Epithelial cell of esophagus (primary cell): ENCODE measurements around the gene MAGOH.

Source experiments
- DNase-seq: peaks from one replicate; pipeline ENCODE4 v3.0.0; 2010; ENCODE audit warnings: low read depth
- H3K4me3 ChIP-seq: 2 replicates; pipeline ENCODE4 v1.5.1; 2011; ENCODE audit warnings: mild to moderate bottlenecking, low read length, control low read depth
- CTCF ChIP-seq: IDR thresholded peaks from 2 replicates; pipeline ENCODE4 v1.5.1; 2011; ENCODE audit warnings: low read depth, mild to moderate bottlenecking, low read length, control low read depth, inconsistent platforms; ENCODE audit not compliant: insufficient read depth; ENCODE audit errors: missing control alignments

MAGOH gene

GRCh38 chr1:53270107-53270506 lies 31.8 kb upstream of the MAGOH start:
- no peak for TF ChIP-seq CTCF

GRCh38 chr1:53267761-53268160 lies 29.4 kb upstream of the MAGOH start:
- DNase-seq: no peak
- H3K4me3 ChIP-seq: no peak overlapping the region
- TF ChIP-seq CTCF: no peak

More at GRCh38 chr1:53270107-53270506, 31.8 kb upstream of the MAGOH start:
- no peak overlapping the region for H3K4me3 ChIP-seq
- no peak for DNase-seq

GRCh38 chr1:53266038-53266437 lies 27.7 kb upstream of the MAGOH start:
- TF ChIP-seq CTCF: peak; percentile 59
- peak; percentile 42 for DNase-seq
- H3K4me3 ChIP-seq: no peak overlapping the region

GRCh38 chr1:53265581-53265980 lies 27.3 kb upstream of the MAGOH start:
- no peak overlapping the region for H3K4me3 ChIP-seq
- DNase-seq: no peak
- no peak for TF ChIP-seq CTCF

- no peak for TF ChIP-seq CTCF
- no peak for DNase-seq
- no peak overlapping the region for H3K4me3 ChIP-seq
Measured at GRCh38 chr1:53264048-53264447, 25.7 kb upstream of the MAGOH start.

GRCh38 chr1:53262000-53262399 lies 23.7 kb upstream of the MAGOH start:
- H3K4me3 ChIP-seq: no peak overlapping the region
- no peak for TF ChIP-seq CTCF
- no peak for DNase-seq

GRCh38 chr1:53260631-53261247 lies 22.4 kb upstream of the MAGOH start:
- DNase-seq: no peak
- H3K4me3 ChIP-seq: no peak overlapping the region

More at GRCh38 chr1:53260631-53261247, 22.4 kb upstream of the MAGOH start:
- TF ChIP-seq CTCF: no peak
